GM23338 (cell line): ENCODE measurements around the gene DAGLA. TPM values are rescaled to one million over a fixed set of nuclear protein-coding genes. Genes with fewer than 3 reads are reported as not detected.

Source experiments
- ATAC-seq: fragments of 200-7000 bp; cut with Tn5 transposase; 3 replicates; pipeline ENCODE4 v1.9.1; 2020
- DNase-seq: peaks from one replicate; pipeline ENCODE4 v3.0.0-alpha.2; 2015; ENCODE audit warnings: low spot score
- H2AFZ ChIP-seq: fragments of 200-600 bp; sonication (generic); 2 replicates; pipeline ENCODE4 v1.8.0; 2016; ENCODE audit warnings: antibody characterized with exemption, mild to moderate bottlenecking, moderate library complexity
- H3F3A ChIP-seq: fragments of 200-600 bp; sonication (generic); replicated peaks from 2 replicates; pipeline ENCODE4 v1.8.0; 2017; ENCODE audit warnings: antibody characterized with exemption, mixed run types, low read depth
- H3K27ac ChIP-seq: fragments of 200-600 bp; sonication (generic); 2 replicates; pipeline ENCODE4 v1.6.1; 2016; ENCODE audit warnings: low read depth
- H3K27me3 ChIP-seq: fragments of 200-600 bp; sonication (generic); 2 replicates; pipeline ENCODE4 v1.8.0; 2016; ENCODE audit warnings: mild to moderate bottlenecking, mixed run types, moderate library complexity; ENCODE audit not compliant: insufficient read depth
- H3K36me3 ChIP-seq: fragments of 200-600 bp; sonication (generic); 2 replicates; pipeline ENCODE4 v1.8.0; 2016; ENCODE audit warnings: mild to moderate bottlenecking; ENCODE audit not compliant: insufficient read depth
- H3K4me1 ChIP-seq: fragments of 200-600 bp; sonication (generic); 2 replicates; pipeline ENCODE4 v1.8.0; 2016; ENCODE audit warnings: mild to moderate bottlenecking, moderate library complexity; ENCODE audit not compliant: insufficient read depth
- H3K4me2 ChIP-seq: fragments of 200-600 bp; sonication (generic); 2 replicates; pipeline ENCODE4 v1.7.1; 2017; ENCODE audit warnings: mixed run types
- H3K4me3 ChIP-seq: fragments of 200-600 bp; sonication (generic); 2 replicates; pipeline ENCODE4 v1.6.1; 2016; ENCODE audit warnings: mixed run types
- H3K79me2 ChIP-seq: fragments of 200-600 bp; sonication (generic); replicated peaks from 2 replicates; pipeline ENCODE4 v1.8.0; 2017; ENCODE audit warnings: mild to moderate bottlenecking; ENCODE audit not compliant: insufficient read depth
- H3K9me2 ChIP-seq: fragments of 200-600 bp; sonication (generic); 2 replicates; pipeline ENCODE4 v1.8.0; 2017; ENCODE audit not compliant: insufficient read depth
- H4K20me1 ChIP-seq: fragments of 200-600 bp; sonication (generic); replicated peaks from 2 replicates; pipeline ENCODE4 v1.8.0; 2017; ENCODE audit warnings: mild to moderate bottlenecking; ENCODE audit not compliant: insufficient read depth
- H3K27ac Mint-ChIP-seq: 2 replicates; pipeline ENCODE4 v1.8.0; 2020; ENCODE audit warnings: inconsistent platforms, mild to moderate bottlenecking, moderate library complexity, mixed read lengths
- H3K27me3 Mint-ChIP-seq: 3 replicates; pipeline ENCODE4 v1.8.0; 2022; ENCODE audit warnings: low read depth, mild to moderate bottlenecking, moderate library complexity, mixed read lengths, inconsistent platforms; ENCODE audit not compliant: insufficient read depth, poor library complexity
- H3K36me3 Mint-ChIP-seq: 3 replicates; pipeline ENCODE4 v1.8.0; 2021; ENCODE audit warnings: low read depth, mild to moderate bottlenecking, inconsistent platforms, moderate library complexity, mixed read lengths
- H3K4me1 Mint-ChIP-seq: 3 replicates; pipeline ENCODE4 v1.8.0; 2020; ENCODE audit warnings: mild to moderate bottlenecking, inconsistent platforms, mixed read lengths
- H3K4me3 Mint-ChIP-seq: 3 replicates; pipeline ENCODE4 v1.8.0; 2021; ENCODE audit warnings: moderate library complexity, mild to moderate bottlenecking, inconsistent platforms, mixed read lengths
- H3K9me3 Mint-ChIP-seq: 3 replicates; pipeline ENCODE4 v1.8.0; 2020; ENCODE audit warnings: moderate library complexity, mild to moderate bottlenecking, inconsistent platforms, mixed read lengths
- CREB1 ChIP-seq: fragments of 250-450 bp; sonication (Bioruptor Pico); IDR thresholded peaks from 2 replicates; pipeline ENCODE4 v1.5.0; 2020; ENCODE audit warnings: low read depth, mild to moderate bottlenecking, moderate library complexity
- EZH2phosphoT487 ChIP-seq: fragments of 200-600 bp; sonication (generic); IDR thresholded peaks from one replicate; pipeline ENCODE4 v1.8.1; 2018; ENCODE audit warnings: antibody characterized with exemption; ENCODE audit not compliant: unreplicated experiment
- JUNB ChIP-seq: IDR thresholded peaks from one replicate; pipeline ENCODE4 v1.6.1; 2016; ENCODE audit warnings: antibody characterized with exemption; ENCODE audit not compliant: unreplicated experiment
- NANOG ChIP-seq: IDR thresholded peaks from 2 replicates; pipeline ENCODE4 v1.6.1; 2016; ENCODE audit warnings: antibody characterized with exemption, borderline replicate concordance
- POLR2AphosphoS5 ChIP-seq: IDR thresholded peaks from 2 replicates; pipeline ENCODE4 v1.6.1; 2016; ENCODE audit warnings: antibody characterized with exemption, low read depth
- STAT1 ChIP-seq: IDR thresholded peaks from one replicate; pipeline ENCODE4 v1.6.1; 2016; ENCODE audit warnings: antibody characterized with exemption; ENCODE audit not compliant: unreplicated experiment
- ZNF114 ChIP-seq: fragments of 250-450 bp; sonication (Bioruptor Pico); IDR thresholded peaks from 2 replicates; pipeline ENCODE4 v1.5.0; 2020; ENCODE audit warnings: mild to moderate bottlenecking, moderate library complexity
- ZNF331 ChIP-seq: fragments of 250-450 bp; sonication (Bioruptor Pico); IDR thresholded peaks from 2 replicates; pipeline ENCODE4 v1.5.0; 2020; ENCODE audit warnings: low read depth, mild to moderate bottlenecking, moderate library complexity
- polyA plus RNA-seq: library from polyadenylated mRNA; unstranded; fragments of >200 nt; fragmentation: Nextera tagmentation; extraction: Ambion mirVana; gene quantifications from 2 replicates; pipeline ENCODE4 v1.2.1, GENCODE V29; 2016
- total RNA-seq: library from RNA; depleted of rRNA; stranded (reverse); fragments of >200 nt; shearing (Covaris generic); gene quantifications from 2 replicates; pipeline ENCODE4 v1.2.3, GENCODE V29; 2014
- TF ChIP-seq, protein P1 (sequence below), 2 experiments: fragments of 200-600 bp in 1 of 2; sonication (generic) in 1 of 2; conservative IDR thresholded peaks; 2 replicates each; pipeline versions ENCODE4 v1.5.1 to v1.6.1; 2016 to 2017; ENCODE audit warnings: antibody characterized with exemption in 2 of 2, low read depth in 2 of 2, mild to moderate bottlenecking in 2 of 2, moderate library complexity in 1 of 2
- TF ChIP-seq, protein P2 (sequence below): fragments of 250-450 bp; sonication (Bioruptor Pico); IDR thresholded peaks from 2 replicates; pipeline ENCODE4 v1.5.0; 2020; ENCODE audit warnings: mild to moderate bottlenecking, moderate library complexity

The DAGLA gene
- total and polyA plus RNA-seq, 2 experiments from 2014 or later, result 0.55 to 2.5 TPM

DNA sequence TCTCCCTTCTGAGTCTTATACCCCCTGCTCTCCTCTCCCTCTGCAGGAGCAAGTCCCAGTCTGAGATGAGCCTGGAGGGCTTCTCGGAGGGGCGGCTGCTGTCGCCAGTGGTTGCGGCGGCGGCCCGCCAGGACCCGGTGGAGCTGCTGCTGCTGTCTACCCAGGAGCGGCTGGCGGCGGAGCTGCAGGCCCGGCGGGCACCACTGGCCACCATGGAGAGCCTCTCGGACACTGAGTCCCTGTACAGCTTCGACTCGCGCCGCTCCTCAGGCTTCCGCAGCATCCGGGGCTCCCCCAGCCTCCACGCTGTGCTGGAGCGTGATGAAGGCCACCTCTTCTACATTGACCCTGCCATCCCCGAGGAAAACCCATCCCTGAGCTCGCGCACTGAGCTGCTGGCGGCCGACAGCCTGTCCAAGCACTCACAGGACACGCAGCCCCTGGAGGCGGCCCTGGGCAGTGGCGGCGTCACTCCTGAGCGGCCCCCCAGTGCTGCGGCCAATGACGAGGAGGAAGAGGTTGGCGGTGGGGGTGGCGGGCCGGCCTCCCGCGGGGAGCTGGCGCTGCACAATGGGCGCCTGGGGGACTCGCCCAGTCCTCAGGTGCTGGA is 63.4 kb downstream of the DAGLA start:
- Histone ChIP-seq H3K4me1 (no peaks in the 10 kb centered on the region; the same call in 1 of the 2 replicates), H3K27me3 (no peaks in the 10 kb centered on the region), H3K4me3 (no peak overlapping the region), H3F3A (no peaks in the 10 kb centered on the region), H3K9me2 (no peaks in the 10 kb centered on the region), H3K27ac (no peak overlapping the region), H3K36me3 (no peaks in the 10 kb centered on the region), H3K4me2 (no peak overlapping the region), H2AFZ (no peak overlapping the region), H4K20me1 (no peaks in the 10 kb centered on the region), H3K79me2 (no peaks in the 10 kb centered on the region)
- Mint-ChIP-seq H3K36me3 (peaks cover 4% of the 10 kb centered on the region; the same call in 2 of the 3 replicates), H3K4me3 (no peak overlapping the region), H3K9me3 (no peaks in the 10 kb centered on the region), H3K4me1 (peaks cover 6% of the 10 kb centered on the region; the same call in 1 of the 3 replicates), H3K27me3 (peaks cover 13% of the 10 kb centered on the region), H3K27ac (no peak overlapping the region)
- peak; percentile 16 for ATAC-seq
- DNase-seq, result peak; percentile 61
- TF ChIP-seq, protein P1, sequence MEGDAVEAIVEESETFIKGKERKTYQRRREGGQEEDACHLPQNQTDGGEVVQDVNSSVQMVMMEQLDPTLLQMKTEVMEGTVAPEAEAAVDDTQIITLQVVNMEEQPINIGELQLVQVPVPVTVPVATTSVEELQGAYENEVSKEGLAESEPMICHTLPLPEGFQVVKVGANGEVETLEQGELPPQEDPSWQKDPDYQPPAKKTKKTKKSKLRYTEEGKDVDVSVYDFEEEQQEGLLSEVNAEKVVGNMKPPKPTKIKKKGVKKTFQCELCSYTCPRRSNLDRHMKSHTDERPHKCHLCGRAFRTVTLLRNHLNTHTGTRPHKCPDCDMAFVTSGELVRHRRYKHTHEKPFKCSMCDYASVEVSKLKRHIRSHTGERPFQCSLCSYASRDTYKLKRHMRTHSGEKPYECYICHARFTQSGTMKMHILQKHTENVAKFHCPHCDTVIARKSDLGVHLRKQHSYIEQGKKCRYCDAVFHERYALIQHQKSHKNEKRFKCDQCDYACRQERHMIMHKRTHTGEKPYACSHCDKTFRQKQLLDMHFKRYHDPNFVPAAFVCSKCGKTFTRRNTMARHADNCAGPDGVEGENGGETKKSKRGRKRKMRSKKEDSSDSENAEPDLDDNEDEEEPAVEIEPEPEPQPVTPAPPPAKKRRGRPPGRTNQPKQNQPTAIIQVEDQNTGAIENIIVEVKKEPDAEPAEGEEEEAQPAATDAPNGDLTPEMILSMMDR (conservative IDR thresholded peaks at IDR 0.05; ENCODE audit: low read depth in 2 of 2), result peak; percentile 12 to 23; a peak in 3 of 4 replicates
- TF ChIP-seq ZNF114 (CRISPR knock-in tag), result no peak
- no peak for TF ChIP-seq JUNB
- TF ChIP-seq CREB1 (CRISPR knock-in tag), result no peak
- no peak for TF ChIP-seq NANOG

DNA sequence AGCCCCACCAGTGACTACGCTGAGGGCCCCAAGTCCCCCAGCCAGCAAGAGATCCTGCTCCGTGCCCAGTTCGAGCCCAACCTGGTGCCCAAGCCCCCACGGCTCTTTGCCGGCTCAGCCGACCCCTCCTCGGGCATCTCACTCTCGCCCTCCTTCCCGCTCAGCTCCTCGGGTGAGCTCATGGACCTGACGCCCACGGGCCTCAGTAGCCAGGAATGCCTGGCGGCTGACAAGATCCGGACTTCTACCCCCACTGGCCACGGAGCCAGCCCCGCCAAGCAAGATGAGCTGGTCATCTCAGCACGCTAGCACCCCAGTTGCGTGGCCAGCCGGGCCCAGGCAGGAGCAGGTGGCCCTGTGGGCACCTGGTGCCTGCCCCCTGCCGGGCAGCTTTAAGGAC is 64.0 kb downstream of the DAGLA start:
- Histone ChIP-seq H3K79me2 (no peaks in the 10 kb centered on the region), H3K27ac (no peak overlapping the region), H4K20me1 (no peaks in the 10 kb centered on the region), H2AFZ (no peak overlapping the region), H3K4me3 (no peak overlapping the region), H3K27me3 (no peaks in the 10 kb centered on the region), H3F3A (no peaks in the 10 kb centered on the region), H3K4me2 (no peak overlapping the region), H3K36me3 (no peaks in the 10 kb centered on the region), H3K9me2 (no peaks in the 10 kb centered on the region), H3K4me1 (peaks cover 2% of the 10 kb centered on the region; the same call in 1 of the 2 replicates)
- Mint-ChIP-seq H3K4me1 (peaks cover 8% of the 10 kb centered on the region; the same call in 2 of the 3 replicates), H3K9me3 (no peaks in the 10 kb centered on the region), H3K27me3 (peaks cover 10% of the 10 kb centered on the region), H3K27ac (no peak overlapping the region), H3K36me3 (peaks cover 4% of the 10 kb centered on the region; the same call in 2 of the 3 replicates), H3K4me3 (no peak overlapping the region)
- ATAC-seq (no peak), DNase-seq (no peak)
- no peak for TF ChIP-seq EZH2phosphoT487
- TF ChIP-seq JUNB, result no peak
- no peak for TF ChIP-seq NANOG
- no peak for TF ChIP-seq CREB1 (CRISPR knock-in tag)
- TF ChIP-seq ZNF114 (CRISPR knock-in tag), result no peak
- no peak for TF ChIP-seq POLR2AphosphoS5
- TF ChIP-seq ZNF331 (CRISPR knock-in tag), result no peak
- no peak for TF ChIP-seq STAT1
- TF ChIP-seq, protein P2, sequence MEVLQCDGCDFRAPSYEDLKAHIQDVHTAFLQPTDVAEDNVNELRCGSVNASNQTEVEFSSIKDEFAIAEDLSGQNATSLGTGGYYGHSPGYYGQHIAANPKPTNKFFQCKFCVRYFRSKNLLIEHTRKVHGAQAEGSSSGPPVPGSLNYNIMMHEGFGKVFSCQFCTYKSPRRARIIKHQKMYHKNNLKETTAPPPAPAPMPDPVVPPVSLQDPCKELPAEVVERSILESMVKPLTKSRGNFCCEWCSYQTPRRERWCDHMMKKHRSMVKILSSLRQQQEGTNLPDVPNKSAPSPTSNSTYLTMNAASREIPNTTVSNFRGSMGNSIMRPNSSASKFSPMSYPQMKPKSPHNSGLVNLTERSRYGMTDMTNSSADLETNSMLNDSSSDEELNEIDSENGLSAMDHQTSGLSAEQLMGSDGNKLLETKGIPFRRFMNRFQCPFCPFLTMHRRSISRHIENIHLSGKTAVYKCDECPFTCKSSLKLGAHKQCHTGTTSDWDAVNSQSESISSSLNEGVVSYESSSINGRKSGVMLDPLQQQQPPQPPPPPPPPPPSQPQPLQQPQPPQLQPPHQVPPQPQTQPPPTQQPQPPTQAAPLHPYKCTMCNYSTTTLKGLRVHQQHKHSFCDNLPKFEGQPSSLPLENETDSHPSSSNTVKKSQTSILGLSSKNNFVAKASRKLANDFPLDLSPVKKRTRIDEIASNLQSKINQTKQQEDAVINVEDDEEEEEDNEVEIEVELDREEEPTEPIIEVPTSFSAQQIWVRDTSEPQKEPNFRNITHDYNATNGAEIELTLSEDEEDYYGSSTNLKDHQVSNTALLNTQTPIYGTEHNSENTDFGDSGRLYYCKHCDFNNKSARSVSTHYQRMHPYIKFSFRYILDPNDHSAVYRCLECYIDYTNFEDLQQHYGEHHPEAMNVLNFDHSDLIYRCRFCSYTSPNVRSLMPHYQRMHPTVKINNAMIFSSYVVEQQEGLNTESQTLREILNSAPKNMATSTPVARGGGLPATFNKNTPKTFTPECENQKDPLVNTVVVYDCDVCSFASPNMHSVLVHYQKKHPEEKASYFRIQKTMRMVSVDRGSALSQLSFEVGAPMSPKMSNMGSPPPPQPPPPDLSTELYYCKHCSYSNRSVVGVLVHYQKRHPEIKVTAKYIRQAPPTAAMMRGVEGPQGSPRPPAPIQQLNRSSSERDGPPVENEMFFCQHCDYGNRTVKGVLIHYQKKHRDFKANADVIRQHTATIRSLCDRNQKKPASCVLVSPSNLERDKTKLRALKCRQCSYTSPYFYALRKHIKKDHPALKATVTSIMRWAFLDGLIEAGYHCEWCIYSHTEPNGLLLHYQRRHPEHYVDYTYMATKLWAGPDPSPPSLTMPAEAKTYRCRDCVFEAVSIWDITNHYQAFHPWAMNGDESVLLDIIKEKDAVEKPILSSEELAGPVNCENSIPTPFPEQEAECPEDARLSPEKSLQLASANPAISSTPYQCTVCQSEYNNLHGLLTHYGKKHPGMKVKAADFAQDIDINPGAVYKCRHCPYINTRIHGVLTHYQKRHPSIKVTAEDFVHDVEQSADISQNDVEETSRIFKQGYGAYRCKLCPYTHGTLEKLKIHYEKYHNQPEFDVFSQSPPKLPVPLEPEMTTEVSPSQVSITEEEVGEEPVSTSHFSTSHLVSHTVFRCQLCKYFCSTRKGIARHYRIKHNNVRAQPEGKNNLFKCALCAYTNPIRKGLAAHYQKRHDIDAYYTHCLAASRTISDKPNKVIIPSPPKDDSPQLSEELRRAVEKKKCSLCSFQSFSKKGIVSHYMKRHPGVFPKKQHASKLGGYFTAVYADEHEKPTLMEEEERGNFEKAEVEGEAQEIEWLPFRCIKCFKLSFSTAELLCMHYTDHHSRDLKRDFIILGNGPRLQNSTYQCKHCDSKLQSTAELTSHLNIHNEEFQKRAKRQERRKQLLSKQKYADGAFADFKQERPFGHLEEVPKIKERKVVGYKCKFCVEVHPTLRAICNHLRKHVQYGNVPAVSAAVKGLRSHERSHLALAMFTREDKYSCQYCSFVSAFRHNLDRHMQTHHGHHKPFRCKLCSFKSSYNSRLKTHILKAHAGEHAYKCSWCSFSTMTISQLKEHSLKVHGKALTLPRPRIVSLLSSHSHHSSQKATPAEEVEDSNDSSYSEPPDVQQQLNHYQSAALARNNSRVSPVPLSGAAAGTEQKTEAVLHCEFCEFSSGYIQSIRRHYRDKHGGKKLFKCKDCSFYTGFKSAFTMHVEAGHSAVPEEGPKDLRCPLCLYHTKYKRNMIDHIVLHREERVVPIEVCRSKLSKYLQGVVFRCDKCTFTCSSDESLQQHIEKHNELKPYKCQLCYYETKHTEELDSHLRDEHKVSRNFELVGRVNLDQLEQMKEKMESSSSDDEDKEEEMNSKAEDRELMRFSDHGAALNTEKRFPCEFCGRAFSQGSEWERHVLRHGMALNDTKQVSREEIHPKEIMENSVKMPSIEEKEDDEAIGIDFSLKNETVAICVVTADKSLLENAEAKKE (CRISPR knock-in tag), result no peak
